ENCODE data around the gene PRLH.
A peak's percentile ranks its signal among the peaks of the same experiment; 100 is the strongest.

Gene PRLH

GRCh38 chr2:237527233-237527632, 39.1 kb upstream of the PRLH start:
- no peak overlapping the region for H3K27ac ChIP-seq (replicated peaks; ENCODE audit: low read length)
- H3K14ac ChIP-seq (ENCODE audit: low read length) = no peak overlapping the region
- no peaks in the 10 kb centered on the region for H3K9me3 ChIP-seq (replicated peaks in 1 of 2; ENCODE audit: control insufficient read depth in 2 of 2, insufficient read depth in 1 of 2, low read depth in 1 of 2, low read length in 2 of 2)
- H3K23ac ChIP-seq (ENCODE audit: low read depth, low read length, poor library complexity) = no peak overlapping the region
- whole genome bisulfite sequencing, 2 donors (ENCODE audit: extremely low coverage in 2 of 2, insufficient read length in 2 of 2, insufficient replicate concordance in 1 of 2) = no CpG with 5 or more reads among the region's 11 CpGs
- no peaks in the 10 kb centered on the region for H3K36me3 ChIP-seq (replicated peaks in 1 of 2; ENCODE audit: control insufficient read depth in 2 of 2, insufficient read depth in 2 of 2, low read length in 2 of 2)
- H2AK5ac ChIP-seq (ENCODE audit: low read depth, low read length) = no peak overlapping the region
- H3K4ac ChIP-seq (ENCODE audit: low read length) = no peak overlapping the region
- H3K18ac ChIP-seq (ENCODE audit: low read length) = no peak overlapping the region
- no peak for DNase-seq (ENCODE audit: low spot score)
- no peak overlapping the region for H2BK120ac ChIP-seq (ENCODE audit: low read depth, low read length)
- H3K4me3 ChIP-seq (ENCODE audit: low read length in 2 of 2) = no peak overlapping the region
- no peak overlapping the region for H2BK5ac ChIP-seq (ENCODE audit: low read length)
- H2AFZ ChIP-seq (ENCODE audit: low read length) = no peak overlapping the region
- no peak overlapping the region for H2BK15ac ChIP-seq (ENCODE audit: low read length)
- H2BK12ac ChIP-seq (ENCODE audit: low read length) = no peak overlapping the region
- H4K8ac ChIP-seq (ENCODE audit: low read depth, low read length) = no peak overlapping the region
- H4K91ac ChIP-seq (ENCODE audit: low read depth, low read length, poor library complexity) = no peak overlapping the region
- no peak overlapping the region for H3K9ac ChIP-seq (ENCODE audit: low read depth, low read length, poor library complexity)
- H3K4me2 ChIP-seq (ENCODE audit: insufficient read depth, low read length, poor library complexity, severe bottlenecking) = no peak overlapping the region
- peaks cover 0 to 3% of the 10 kb centered on the region in 2 donors for H3K4me1 ChIP-seq (ENCODE audit: control insufficient read depth in 2 of 2, insufficient read depth in 1 of 2, low read depth in 1 of 2, low read length in 2 of 2)
- peaks cover 0 to 6% (median 0%) of the 10 kb centered on the region in 3 experiments for H3K27me3 ChIP-seq (ENCODE audit: control insufficient read depth in 3 of 3, insufficient read depth in 3 of 3, low read depth in 1 of 3, low read length in 3 of 3)
- no peaks in the 10 kb centered on the region for H3K79me1 ChIP-seq (ENCODE audit: low read depth, low read length)

DNA sequence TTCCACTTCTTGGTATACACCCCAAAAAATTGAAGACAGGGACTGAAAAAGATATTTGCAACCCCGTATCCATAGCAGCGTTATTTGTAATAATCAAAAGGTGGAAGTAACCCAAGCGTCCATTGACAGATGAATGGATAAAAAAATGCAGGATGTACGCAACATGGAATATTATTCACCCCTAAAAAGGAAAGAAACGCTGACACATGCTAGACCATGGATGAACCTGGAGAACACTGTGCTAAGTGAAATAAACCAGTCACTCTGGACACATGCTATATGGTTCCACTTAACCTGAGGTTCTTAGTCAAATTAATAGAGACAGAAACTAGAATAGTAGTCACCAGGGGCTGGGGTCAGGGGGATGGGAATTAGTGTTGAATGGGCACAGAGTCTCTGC, 38.6 kb upstream of the PRLH start:
- Histone ChIP-seq H2BK120ac (ENCODE audit: low read depth, low read length) (no peak overlapping the region), H2BK5ac (ENCODE audit: low read length) (no peak overlapping the region), H2BK15ac (ENCODE audit: low read length) (no peak overlapping the region), H3K14ac (ENCODE audit: low read length) (no peak overlapping the region), H3K9ac (ENCODE audit: low read depth, low read length, poor library complexity) (no peak overlapping the region), H3K27ac (replicated peaks; ENCODE audit: low read length) (no peak overlapping the region), H4K91ac (ENCODE audit: low read depth, low read length, poor library complexity) (no peak overlapping the region), H3K23ac (ENCODE audit: low read depth, low read length, poor library complexity) (no peak overlapping the region), H3K27me3 (ENCODE audit: control insufficient read depth in 3 of 3, insufficient read depth in 3 of 3, low read depth in 1 of 3, low read length in 3 of 3) (peaks cover 0 to 6% (median 0%) of the 10 kb centered on the region in 3 experiments), H3K79me1 (ENCODE audit: low read depth, low read length) (no peaks in the 10 kb centered on the region), H2BK12ac (ENCODE audit: low read length) (no peak overlapping the region), H3K4me1 (ENCODE audit: control insufficient read depth in 2 of 2, insufficient read depth in 1 of 2, low read depth in 1 of 2, low read length in 2 of 2) (peaks cover 0 to 4% of the 10 kb centered on the region in 2 donors), H3K36me3 (replicated peaks in 1 of 2; ENCODE audit: control insufficient read depth in 2 of 2, insufficient read depth in 2 of 2, low read length in 2 of 2) (no peaks in the 10 kb centered on the region), H3K4me2 (ENCODE audit: insufficient read depth, low read length, poor library complexity, severe bottlenecking) (no peak overlapping the region), H3K4ac (ENCODE audit: low read length) (no peak overlapping the region), H3K9me3 (replicated peaks in 1 of 2; ENCODE audit: control insufficient read depth in 2 of 2, insufficient read depth in 1 of 2, low read depth in 1 of 2, low read length in 2 of 2) (no peaks in the 10 kb centered on the region), H2AK5ac (ENCODE audit: low read depth, low read length) (no peak overlapping the region), H3K4me3 (ENCODE audit: low read length in 2 of 2) (no peak overlapping the region), H2AFZ (ENCODE audit: low read length) (no peak overlapping the region), H4K8ac (ENCODE audit: low read depth, low read length) (no peak overlapping the region), H3K18ac (ENCODE audit: low read length) (no peak overlapping the region)
- WGBS, 2 donors (ENCODE audit: extremely low coverage in 2 of 2, insufficient read length in 2 of 2, insufficient replicate concordance in 1 of 2) = no CpG with 5 or more reads among the region's 5 CpGs
- no peak for DNase-seq (ENCODE audit: low spot score)

GRCh38 chr2:237529452-237530402, 36.6 kb upstream of the PRLH start:
- peak overlapping the region; percentile 36 for H2AK5ac ChIP-seq (ENCODE audit: low read depth, low read length)
- no peak overlapping the region for H3K4me3 ChIP-seq (ENCODE audit: low read length in 2 of 2)
- H3K18ac ChIP-seq (ENCODE audit: low read length) = peak overlapping the region; percentile 19
- peak overlapping the region; percentile 81 for H3K23ac ChIP-seq (ENCODE audit: low read depth, low read length, poor library complexity)
- no peak overlapping the region for H3K4me2 ChIP-seq (ENCODE audit: insufficient read depth, low read length, poor library complexity, severe bottlenecking)
- no peak overlapping the region for H4K8ac ChIP-seq (ENCODE audit: low read depth, low read length)
- H2BK120ac ChIP-seq (ENCODE audit: low read depth, low read length) = no peak overlapping the region
- H3K14ac ChIP-seq (ENCODE audit: low read length) = no peak overlapping the region
- H3K4ac ChIP-seq (ENCODE audit: low read length) = no peak overlapping the region
- H3K4me1 ChIP-seq (ENCODE audit: control insufficient read depth in 2 of 2, insufficient read depth in 1 of 2, low read depth in 1 of 2, low read length in 2 of 2) = peaks cover 0 to 4% of the 10 kb centered on the region in 2 donors
- H3K36me3 ChIP-seq (replicated peaks in 1 of 2; ENCODE audit: control insufficient read depth in 2 of 2, insufficient read depth in 2 of 2, low read length in 2 of 2) = no peaks in the 10 kb centered on the region
- no peak overlapping the region for H3K27ac ChIP-seq (replicated peaks; ENCODE audit: low read length)
- DNase-seq (ENCODE audit: low spot score) = no peak
- H3K9me3 ChIP-seq (replicated peaks in 1 of 2; ENCODE audit: control insufficient read depth in 2 of 2, insufficient read depth in 1 of 2, low read depth in 1 of 2, low read length in 2 of 2) = no peaks in the 10 kb centered on the region
- H2AFZ ChIP-seq (ENCODE audit: low read length) = no peak overlapping the region
- peaks cover 0 to 6% (median 0%) of the 10 kb centered on the region in 3 experiments for H3K27me3 ChIP-seq (ENCODE audit: control insufficient read depth in 3 of 3, insufficient read depth in 3 of 3, low read depth in 1 of 3, low read length in 3 of 3)
- H2BK5ac ChIP-seq (ENCODE audit: low read length) = no peak overlapping the region
- no CpG with 5 or more reads among the region's 19 CpGs for WGBS, 2 donors (ENCODE audit: extremely low coverage in 2 of 2, insufficient read length in 2 of 2, insufficient replicate concordance in 1 of 2)
- no peak overlapping the region for H2BK15ac ChIP-seq (ENCODE audit: low read length)
- H3K79me1 ChIP-seq (ENCODE audit: low read depth, low read length) = no peaks in the 10 kb centered on the region
- H2BK12ac ChIP-seq (ENCODE audit: low read length) = no peak overlapping the region
- no peak overlapping the region for H3K9ac ChIP-seq (ENCODE audit: low read depth, low read length, poor library complexity)
- no peak overlapping the region for H4K91ac ChIP-seq (ENCODE audit: low read depth, low read length, poor library complexity)
